GM19043 (cell line): ENCODE measurements around the gene TBC1D22A.

ENCODE experiments used
- ATAC-seq: cut with Tn5 transposase; IDR thresholded peaks from one replicate; pipeline ENCODE4 v1.9.1; 2021; ENCODE audit warnings: low read depth; ENCODE audit not compliant: unreplicated experiment

The TBC1D22A gene

DNA sequence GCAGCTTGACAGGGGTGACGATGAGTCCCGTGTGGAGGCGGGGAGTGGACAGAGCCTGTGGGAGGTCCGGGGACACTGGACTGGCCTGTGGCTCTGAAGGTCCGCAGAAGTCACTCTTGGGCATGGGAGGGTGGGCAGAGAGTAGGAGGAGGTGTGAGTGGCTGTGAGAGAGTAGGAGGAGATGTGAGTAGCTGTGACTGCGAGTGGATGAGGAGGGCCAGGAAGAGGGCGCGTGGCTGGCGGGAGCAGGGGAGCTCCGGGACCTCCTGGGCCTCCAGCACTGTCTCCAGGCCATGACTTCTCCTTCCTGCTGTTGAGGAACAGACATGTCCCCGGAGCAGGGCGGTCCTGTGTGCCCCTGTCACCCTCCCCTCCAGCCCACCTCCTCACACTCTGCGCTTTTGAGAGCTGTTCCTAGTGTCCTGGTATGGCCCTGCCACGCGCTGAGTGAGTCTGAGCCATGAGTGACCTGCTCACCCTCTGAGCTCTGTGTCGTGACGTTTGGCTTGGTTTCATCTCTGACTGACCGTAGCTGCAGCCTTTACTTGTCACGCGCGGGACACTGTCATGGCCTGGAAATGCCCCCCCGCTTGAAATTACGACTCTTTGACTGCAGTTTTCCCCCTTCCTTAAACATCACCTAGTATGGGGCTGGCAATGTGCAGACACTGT lies 391.5 kb downstream of the TBC1D22A start:
- ATAC-seq: no peak

GRCh38 chr22:47154621-47155081 lies 392.2 kb downstream of the TBC1D22A start:
- no peak for ATAC-seq

DNA sequence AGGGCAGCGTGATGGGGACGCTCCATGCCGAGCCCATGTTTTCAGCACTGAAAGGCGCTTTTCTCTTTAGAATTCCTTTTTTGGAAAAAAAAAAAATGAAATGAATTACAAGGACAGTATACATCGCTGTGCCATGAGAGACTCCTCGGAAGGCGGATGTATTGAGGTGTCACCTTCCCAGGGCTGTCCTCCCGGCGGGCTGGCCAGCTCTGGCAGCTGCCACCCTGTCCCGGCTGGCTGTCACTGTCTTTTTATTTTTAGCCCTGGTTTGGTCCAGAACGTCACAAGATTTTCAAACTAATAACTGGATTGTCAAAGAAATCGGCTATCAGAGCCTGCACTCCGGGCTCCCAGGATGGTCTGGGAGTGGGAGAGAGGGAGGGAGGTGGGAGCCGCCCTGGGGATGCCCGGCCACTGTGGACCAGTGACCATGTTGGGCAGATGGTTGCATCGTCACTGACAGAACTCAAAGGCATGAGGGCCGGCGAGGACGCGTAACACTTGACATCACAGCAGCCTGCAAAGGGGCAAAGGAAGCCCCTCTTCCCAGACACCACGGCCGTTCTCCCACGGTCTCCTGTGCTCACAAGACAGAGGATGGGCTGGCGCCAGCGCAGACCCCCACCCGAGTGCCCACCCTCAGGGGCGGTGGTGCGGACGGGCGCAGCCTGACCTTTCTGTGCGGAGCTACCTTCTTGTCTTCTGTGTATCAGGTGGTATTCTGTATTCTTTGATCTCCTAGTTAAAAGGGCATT lies 392.9 kb downstream of the TBC1D22A start:
- no peak for ATAC-seq

DNA sequence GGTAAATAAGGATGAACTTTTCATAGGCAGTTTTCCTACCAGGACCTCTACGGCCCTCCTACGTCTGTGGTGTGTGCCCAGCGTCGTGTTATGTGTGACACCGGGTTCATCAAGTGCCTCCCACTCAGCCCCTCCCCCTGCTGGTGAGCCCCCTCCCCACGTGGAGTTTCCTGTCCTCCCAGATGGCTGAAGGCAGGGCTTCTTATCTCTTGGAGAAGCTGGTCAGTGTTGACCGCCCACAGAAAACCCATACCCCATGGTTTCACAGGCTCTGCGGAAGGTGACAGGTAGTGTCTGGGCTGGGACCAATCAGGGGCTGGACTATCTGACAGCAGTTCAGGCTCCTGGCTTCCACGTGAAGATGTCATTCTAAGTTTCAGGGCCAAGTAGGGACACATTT lies 393.5 kb downstream of the TBC1D22A start:
- ATAC-seq: no peak

GRCh38 chr22:47156352-47157092 lies 394.1 kb downstream of the TBC1D22A start:
- no peak for ATAC-seq

GRCh38 chr22:47157093-47157420 lies 394.6 kb downstream of the TBC1D22A start:
- no peak for ATAC-seq

DNA sequence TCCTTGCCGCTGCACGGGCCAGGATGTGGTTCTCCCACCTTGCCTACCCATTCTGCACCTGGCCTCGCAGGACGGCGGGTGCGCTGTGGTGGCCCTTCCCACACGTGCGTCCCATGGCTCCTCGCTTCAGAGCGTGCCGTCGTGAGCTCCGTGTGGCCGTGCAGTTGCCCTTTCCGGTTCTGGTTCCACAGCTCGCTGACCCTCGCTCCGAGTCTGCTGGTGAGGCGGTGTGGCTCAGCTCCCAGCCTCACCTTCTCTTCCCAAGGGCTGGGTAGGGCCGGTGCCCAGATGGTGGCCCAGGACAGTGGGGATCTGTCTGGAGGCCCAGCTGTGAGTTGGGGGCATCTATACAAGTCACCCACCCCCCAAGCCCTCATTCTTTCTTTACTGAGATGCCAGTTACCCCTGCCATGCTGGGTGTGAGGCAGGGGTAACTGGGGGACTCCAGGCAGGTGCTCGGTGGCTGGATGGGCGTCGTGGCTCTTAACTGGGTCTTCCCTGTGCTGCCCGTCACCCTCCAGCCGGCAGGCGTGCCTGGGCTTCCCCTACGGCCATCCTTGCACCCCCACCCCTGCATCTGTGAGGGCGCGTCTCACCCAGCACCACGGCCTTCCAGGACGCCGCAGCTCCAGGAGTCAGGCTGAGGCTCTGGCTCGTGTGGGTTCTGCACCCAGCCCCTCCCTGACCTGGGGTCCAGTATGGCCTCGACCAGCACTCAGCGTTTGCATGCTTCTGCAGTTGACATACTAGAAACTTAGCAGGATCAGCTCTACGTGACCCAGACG lies 395.2 kb downstream of the TBC1D22A start:
- ATAC-seq: no peak

- no peak for ATAC-seq
Observed at GRCh38 chr22:47158457-47158856, 396.0 kb downstream of the TBC1D22A start.

GRCh38 chr22:47159592-47159991 lies 397.1 kb downstream of the TBC1D22A start:
- ATAC-seq: no peak

DNA sequence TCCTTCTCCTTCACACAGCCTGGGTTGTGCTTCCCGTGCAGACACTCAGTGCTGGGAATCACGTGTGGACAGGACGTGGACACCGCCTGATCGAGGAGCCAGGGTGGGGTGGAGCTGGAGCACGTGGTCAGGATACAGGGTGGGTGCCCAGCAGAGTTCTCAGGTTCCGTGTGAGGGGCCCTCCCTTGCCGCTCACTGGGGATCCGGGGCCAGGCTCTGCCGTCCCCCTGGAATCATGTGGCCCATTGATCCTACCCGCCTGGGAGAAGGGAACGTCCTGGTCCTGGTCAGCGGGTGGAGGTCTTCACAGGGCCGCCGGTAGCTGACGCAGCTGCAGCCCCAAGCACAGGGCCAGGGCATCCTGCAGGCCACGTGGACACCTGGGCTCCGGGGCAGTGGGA lies 397.7 kb downstream of the TBC1D22A start:
- ATAC-seq: no peak

GRCh38 chr22:47160781-47161520 lies 398.5 kb downstream of the TBC1D22A start:
- ATAC-seq: no peak

DNA sequence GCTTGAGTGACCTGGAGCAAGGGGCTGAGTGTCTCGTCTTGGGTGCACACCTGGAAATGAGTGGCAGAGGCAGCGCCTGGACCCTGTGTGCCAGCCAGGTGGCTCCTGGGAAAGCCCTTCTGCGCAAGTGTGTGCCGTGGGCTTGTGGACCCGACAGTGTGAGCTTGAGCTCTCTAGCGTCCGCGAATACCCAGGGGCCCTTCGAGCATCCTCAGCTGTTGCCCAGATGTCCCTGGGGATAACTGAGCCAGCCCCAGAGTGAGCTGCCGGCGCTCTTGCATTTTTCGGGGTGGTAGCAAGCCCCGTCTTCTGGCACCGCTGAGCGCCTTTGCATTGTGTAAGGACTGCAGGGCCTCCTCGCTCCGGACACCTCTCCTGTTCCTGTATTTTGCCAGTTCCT lies 399.2 kb downstream of the TBC1D22A start:
- no peak for ATAC-seq

- ATAC-seq: no peak
Observed at GRCh38 chr22:47162865-47163264, 400.4 kb downstream of the TBC1D22A start.

GRCh38 chr22:47163481-47163855 lies 401.0 kb downstream of the TBC1D22A start:
- no peak for ATAC-seq

- ATAC-seq: no peak
Observed at GRCh38 chr22:47163856-47164513, 401.5 kb downstream of the TBC1D22A start.

DNA sequence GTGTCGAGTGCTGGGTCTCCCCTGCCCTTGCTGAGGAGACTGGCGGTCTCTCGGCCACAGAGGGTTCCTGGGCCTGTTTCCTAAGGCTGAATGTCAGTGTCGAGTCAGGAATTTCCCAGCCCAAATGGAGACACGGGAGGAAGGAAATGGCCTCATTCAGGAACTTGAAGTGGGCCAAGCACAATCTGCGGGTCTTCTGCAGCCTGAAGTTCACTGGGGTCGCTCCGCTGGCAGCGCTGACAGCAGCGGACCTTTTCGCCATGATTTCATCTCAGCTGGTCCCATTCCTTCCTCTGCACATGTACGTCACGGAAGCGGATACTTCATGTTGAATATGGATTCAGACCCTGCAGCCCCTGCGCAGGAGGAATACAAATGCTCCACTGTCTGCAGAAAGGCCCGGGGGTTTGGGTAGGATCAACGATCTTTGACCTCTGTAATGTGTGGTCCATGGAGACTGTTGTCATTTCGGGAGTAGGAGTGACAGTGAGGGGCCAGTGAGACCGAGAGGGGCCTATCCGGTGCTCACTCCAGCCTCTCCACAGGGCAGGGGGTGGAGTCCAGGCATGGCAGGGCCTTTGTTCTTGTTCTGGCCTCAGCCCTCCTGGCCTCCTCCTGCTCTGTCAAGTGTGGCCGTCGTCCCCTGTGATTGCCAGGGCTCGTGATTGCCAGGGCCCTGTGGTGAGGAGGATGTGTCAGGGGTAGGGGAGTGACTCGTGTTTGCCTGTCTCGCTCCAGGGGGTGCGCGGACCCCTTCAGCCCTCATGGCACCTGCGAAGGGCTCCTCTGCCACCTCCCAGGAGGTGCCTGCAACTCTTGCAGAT lies 402.3 kb downstream of the TBC1D22A start:
- no peak for ATAC-seq

DNA sequence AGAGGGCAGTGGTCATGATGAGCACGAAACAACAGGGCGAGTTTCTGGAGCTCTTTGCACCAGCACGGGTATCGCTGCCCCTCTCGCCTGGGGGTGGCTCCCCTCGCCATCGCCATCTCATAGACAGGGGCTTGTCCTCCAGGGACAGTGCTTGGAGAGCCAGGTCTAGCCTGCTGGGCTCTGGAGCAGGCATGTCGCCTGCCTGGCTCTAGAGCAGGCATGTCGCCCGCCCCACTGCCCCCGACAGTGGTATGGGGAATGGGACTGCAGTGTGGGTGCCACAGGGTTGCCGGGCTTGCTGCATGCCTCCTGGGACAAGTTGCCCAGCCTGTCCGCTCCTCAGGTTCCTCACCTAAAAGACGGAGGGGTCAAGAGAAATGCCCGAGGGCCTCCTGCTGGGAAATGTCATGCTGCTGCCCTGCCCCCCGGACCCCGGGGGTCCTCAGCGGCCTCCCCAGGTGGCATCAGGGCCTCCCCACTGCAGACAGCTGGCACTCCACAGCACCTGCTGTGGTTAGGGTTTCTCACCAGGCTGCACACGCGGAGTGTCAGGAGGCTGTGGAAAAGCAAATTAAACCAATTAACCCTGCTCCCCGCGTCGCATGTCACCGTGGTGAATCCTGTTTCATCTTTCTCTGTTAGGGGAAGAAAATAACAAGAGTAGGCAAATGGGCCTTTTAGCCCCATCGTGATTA lies 403.0 kb downstream of the TBC1D22A start:
- no peak for ATAC-seq

- ATAC-seq: no peak
Observed at GRCh38 chr22:47166033-47166404, 403.6 kb downstream of the TBC1D22A start.
